ENCODE data around the gene ROCK2.

GRCh38 chr2:11160256-11160655, 184.2 kb downstream of the ROCK2 start:
- no peak for TF ChIP-seq FOXP4 (CRISPR knock-in tag; IDR thresholded peaks at IDR 0.05)
- no peak for TF ChIP-seq CTCF (IDR thresholded peaks at IDR 0.05)

Data from WTC11 (cell line).